ENCODE data around the gene PTN. TPM values are rescaled to one million over a fixed set of nuclear protein-coding genes. Genes with fewer than 3 reads are reported as not detected.

PTN gene
- total RNA-seq, 1 donor from 2014 or later: 207 TPM

DNA sequence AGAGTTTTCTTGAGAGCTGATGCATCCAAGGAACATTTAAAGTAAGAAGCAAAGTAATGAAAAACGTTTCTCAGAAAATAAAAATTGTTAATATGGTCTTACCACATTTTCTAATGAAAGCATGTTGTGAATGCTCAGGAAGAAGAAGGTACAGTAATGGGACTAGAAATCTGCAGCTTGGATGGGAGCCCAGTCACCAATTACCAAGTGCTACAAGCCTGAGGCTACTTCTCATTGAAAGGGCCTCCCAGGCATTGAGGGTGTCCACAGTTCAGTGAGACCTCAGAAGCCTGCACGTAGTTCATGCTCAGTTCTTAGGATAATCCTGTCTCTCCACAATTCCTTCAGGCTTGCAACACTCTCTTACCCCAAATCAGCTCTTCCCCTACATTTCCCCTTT, 17.6 kb downstream of the PTN start:
- Mint-ChIP-seq H3K4me3 (no peak overlapping the region), H3K9me3 (peaks cover 76% of the 10 kb centered on the region), H3K36me3 (peaks cover 89% of the 10 kb centered on the region), H3K27ac (no peak overlapping the region), H3K4me1 (no peaks in the 10 kb centered on the region), H3K27me3 (ENCODE audit: insufficient read depth, low read depth) (no peaks in the 10 kb centered on the region)
- Histone ChIP-seq H3K27me3 (no peaks in the 10 kb centered on the region), H3K36me3 (no peaks in the 10 kb centered on the region), H3K79me2 (ENCODE audit: low read depth) (peaks cover 4% of the 10 kb centered on the region), H4K20me1 (ENCODE audit: low read depth) (no peaks in the 10 kb centered on the region), H3K4me2 (no peak overlapping the region), H3F3A (ENCODE audit: low read depth) (no peaks in the 10 kb centered on the region), H3K27ac (no peak overlapping the region), H2AFZ (replicated peaks) (no peak overlapping the region), H3K9ac (no peak overlapping the region), H3K9me3 (ENCODE audit: low read depth) (no peaks in the 10 kb centered on the region), H3K4me1 (peaks cover 7% of the 10 kb centered on the region), H3K4me3 (no peak overlapping the region)
- DNase-seq (ENCODE audit: low spot score): no peak
- TF ChIP-seq EZH2 (IDR thresholded peaks at IDR 0.05): no peak
- TF ChIP-seq CTCF (IDR thresholded peaks at IDR 0.05): no peak
- no peak for TF ChIP-seq EZH2phosphoT487 (IDR thresholded peaks at IDR 0.05)

DNA sequence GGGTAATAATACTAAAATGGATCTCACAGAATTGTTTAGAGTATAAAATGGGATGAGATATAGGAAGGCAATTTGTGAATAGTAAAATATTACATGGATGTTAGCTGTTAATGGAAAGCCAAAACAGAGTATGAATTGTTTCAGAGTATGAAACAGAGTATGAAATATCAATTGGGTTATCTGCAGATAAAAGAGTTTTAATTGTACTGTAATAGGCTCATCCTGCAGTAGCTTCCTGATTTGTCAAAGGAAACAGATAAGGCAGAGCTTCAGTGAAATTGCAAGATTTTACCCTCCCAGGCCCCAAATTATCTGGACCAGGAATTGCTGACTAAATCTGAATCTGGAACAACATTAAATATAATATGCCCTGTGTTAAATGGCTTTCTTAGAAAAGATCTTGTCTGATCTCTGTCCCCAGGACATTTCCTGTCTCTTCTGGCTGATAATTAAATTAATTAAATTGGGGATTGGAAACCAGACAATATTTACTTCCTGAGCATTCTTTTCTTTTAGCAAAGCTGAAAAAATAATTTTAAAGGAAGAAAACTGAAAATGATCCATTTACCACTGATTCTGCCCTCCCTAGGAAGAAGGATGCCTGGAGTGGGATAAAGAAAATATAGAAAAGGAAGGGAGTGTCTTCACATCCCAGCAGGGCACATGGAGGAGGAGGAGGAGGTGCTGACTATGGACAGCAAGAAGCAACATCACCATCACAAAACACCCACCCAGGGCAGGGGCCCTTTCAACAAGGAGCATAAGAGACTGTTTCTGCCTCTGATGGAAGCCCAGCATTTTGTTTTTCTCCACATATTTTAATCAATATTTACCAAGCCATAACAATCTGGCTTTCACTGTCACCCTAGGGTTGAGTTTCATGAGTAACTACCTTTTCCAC, 18.5 kb downstream of the PTN start:
- no peak for DNase-seq (ENCODE audit: low spot score)
- Mint-ChIP-seq H3K4me3 (no peak overlapping the region), H3K27ac (no peak overlapping the region), H3K36me3 (peaks cover 89% of the 10 kb centered on the region), H3K9me3 (peaks cover 78% of the 10 kb centered on the region), H3K27me3 (ENCODE audit: insufficient read depth, low read depth) (no peaks in the 10 kb centered on the region), H3K4me1 (no peaks in the 10 kb centered on the region)
- Histone ChIP-seq H3K4me3 (no peak overlapping the region), H3K4me1 (peaks cover 7% of the 10 kb centered on the region), H3K9ac (no peak overlapping the region), H3K36me3 (no peaks in the 10 kb centered on the region), H3K9me3 (ENCODE audit: low read depth) (no peaks in the 10 kb centered on the region), H3K27ac (no peak overlapping the region), H4K20me1 (ENCODE audit: low read depth) (no peaks in the 10 kb centered on the region), H3K79me2 (ENCODE audit: low read depth) (no peaks in the 10 kb centered on the region), H3F3A (ENCODE audit: low read depth) (no peaks in the 10 kb centered on the region), H2AFZ (replicated peaks) (no peak overlapping the region), H3K27me3 (no peaks in the 10 kb centered on the region), H3K4me2 (no peak overlapping the region)
- no peak for TF ChIP-seq EZH2phosphoT487 (IDR thresholded peaks at IDR 0.05)
- TF ChIP-seq CTCF (IDR thresholded peaks at IDR 0.05): no peak
- no peak for TF ChIP-seq EZH2 (IDR thresholded peaks at IDR 0.05)

- no peak overlapping the region for H3K4me3 ChIP-seq
- no peak overlapping the region for H2AFZ ChIP-seq (replicated peaks)
- H3K36me3 ChIP-seq: no peaks in the 10 kb centered on the region
- no peaks in the 10 kb centered on the region for H4K20me1 ChIP-seq (ENCODE audit: low read depth)
- H3K4me1 ChIP-seq: no peaks in the 10 kb centered on the region
- H3K27me3 Mint-ChIP-seq (ENCODE audit: insufficient read depth, low read depth): peaks cover 5% of the 10 kb centered on the region
- TF ChIP-seq EZH2phosphoT487 (IDR thresholded peaks at IDR 0.05) (no peak), EZH2 (IDR thresholded peaks at IDR 0.05) (no peak), CTCF (IDR thresholded peaks at IDR 0.05) (no peak)
- no peaks in the 10 kb centered on the region for H3K9me3 ChIP-seq (ENCODE audit: low read depth)
- H3K79me2 ChIP-seq (ENCODE audit: low read depth): no peaks in the 10 kb centered on the region
- no peaks in the 10 kb centered on the region for H3F3A ChIP-seq (ENCODE audit: low read depth)
- no peaks in the 10 kb centered on the region for H3K27me3 ChIP-seq
- H3K9me3 Mint-ChIP-seq: peaks cover 79% of the 10 kb centered on the region
- peaks cover 5% of the 10 kb centered on the region for H3K4me1 Mint-ChIP-seq
- H3K27ac ChIP-seq: no peak overlapping the region
- no peak overlapping the region for H3K27ac Mint-ChIP-seq
- no peak overlapping the region for H3K4me2 ChIP-seq
- DNase-seq (ENCODE audit: low spot score): no peak
- H3K9ac ChIP-seq: no peak overlapping the region
- H3K4me3 Mint-ChIP-seq: no peak overlapping the region
- peaks cover 82% of the 10 kb centered on the region for H3K36me3 Mint-ChIP-seq
Measured at GRCh38 chr7:137316648-137317353, 26.7 kb downstream of the PTN start.
